HL-60/S4 (cell line): ENCODE measurements around the gene MCF2L.
"Not testable (repeated sequence)": the region's sequence is repeated elsewhere in the genome, so short reads cannot be mapped to it uniquely, and the experiment has no call there.

ENCODE experiments used
- in situ Hi-C: fragments of 300-500 bp; cut with MboI; formaldehyde crosslinking; loops from 2 replicates; pipeline ENCODE4 v1.14.3; 2022; ENCODE audit warnings: low sequenced_read_pairs

Gene MCF2L

GRCh38 chr13:113090806-113091205 is 121.8 kb downstream of the MCF2L start:
- in situ Hi-C loops, result no loop called here

DNA sequence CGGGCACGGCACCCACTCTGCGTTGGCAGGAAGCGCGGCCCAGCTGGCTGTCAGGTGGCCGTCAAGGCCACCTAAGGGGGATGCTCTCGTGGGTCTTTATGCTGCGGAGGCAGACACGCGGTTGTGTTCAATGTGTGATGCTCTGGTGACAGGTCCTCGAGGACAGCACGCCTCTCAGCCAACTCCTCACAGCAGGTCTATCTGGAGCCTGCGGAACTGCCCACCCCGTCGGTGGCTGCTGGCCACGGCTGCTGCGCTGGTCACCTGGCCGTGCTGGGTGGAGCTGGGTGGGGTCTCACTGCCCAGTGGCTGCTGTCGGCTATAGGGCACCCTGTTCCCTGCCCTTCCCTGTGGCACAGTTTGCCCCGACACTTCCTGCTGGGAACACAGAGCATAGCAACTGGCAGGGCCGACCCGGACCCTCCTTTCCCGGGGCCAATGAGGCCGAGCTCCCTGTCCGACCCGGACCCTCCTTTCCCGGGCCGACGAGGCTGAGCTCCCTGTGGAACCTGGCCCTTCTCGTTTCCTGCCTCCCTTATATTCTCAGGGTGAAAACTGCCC is 122.3 kb downstream of the MCF2L start:
- in situ Hi-C loops, result no loop called here

- in situ Hi-C loops, result no loop called here
Measured at GRCh38 chr13:113091891-113092775, 123.1 kb downstream of the MCF2L start.

- in situ Hi-C loops, result no loop called here
Measured at GRCh38 chr13:113092776-113093579, 124.0 kb downstream of the MCF2L start.

GRCh38 chr13:113093580-113094409 is 124.8 kb downstream of the MCF2L start:
- in situ Hi-C loops, result no loop called here

DNA sequence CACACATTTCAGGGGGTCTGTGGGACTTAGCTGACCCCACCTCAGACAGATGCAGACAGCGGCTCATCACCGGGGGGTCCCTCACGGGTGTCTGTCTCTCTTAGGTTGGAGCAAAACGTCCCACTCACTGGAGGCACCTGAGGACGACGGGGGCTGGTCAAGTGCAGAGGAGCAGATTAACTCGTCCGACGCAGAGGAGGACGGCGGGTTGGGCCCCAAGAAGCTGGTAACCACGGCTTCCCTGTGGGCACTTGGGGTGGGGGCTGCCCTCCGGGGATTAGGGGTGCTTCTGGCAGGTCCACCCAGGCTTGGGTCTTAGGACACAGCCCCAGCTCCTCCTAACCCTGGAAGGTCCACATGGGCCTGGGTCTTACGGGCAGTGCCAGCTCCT is 125.4 kb downstream of the MCF2L start:
- in situ Hi-C loops, result no loop called here

DNA sequence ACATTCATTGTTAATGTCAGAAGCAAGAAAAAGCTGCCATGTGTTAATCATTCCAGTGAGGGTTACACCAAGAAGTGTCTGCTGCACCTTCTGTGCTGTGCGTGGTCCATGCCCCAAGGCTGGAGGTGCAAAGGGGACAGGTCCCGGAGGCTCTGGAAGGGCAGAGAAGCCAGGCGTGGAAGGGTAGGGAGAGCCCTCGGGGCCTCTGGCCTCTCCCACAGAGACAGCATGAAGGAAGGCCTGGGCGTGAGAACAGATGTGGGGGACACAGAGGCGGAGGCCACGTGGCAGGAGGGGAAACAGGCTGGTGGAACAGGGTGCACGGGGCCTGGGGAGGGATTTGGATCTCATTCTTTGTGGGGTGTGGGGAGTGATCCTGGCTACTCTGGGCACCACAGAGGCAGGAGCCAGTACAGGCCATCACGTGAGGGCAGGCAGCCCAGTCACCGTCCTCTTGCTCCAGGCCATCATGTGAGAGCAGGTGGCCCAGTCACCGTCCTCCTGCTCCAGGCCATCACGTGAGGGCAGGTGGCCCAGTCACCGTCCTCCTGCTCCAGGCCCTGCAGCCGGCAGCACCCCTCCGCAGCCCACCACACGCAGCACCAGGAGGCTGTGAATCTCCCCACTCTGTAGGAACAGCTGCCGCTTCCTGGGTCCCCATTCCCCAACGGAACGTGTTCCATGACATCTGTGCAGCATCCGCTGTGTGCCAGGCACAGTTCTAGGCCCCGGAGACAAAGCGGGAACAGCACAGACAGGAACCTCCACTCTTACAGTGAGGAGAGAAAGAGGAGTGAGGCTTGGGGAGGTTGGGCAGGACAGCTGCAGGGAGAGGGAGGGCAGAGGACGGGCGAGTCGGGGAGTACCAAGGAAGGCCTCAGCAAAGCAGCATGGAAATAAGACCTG is 126.4 kb downstream of the MCF2L start:
- in situ Hi-C loops, result no loop called here

DNA sequence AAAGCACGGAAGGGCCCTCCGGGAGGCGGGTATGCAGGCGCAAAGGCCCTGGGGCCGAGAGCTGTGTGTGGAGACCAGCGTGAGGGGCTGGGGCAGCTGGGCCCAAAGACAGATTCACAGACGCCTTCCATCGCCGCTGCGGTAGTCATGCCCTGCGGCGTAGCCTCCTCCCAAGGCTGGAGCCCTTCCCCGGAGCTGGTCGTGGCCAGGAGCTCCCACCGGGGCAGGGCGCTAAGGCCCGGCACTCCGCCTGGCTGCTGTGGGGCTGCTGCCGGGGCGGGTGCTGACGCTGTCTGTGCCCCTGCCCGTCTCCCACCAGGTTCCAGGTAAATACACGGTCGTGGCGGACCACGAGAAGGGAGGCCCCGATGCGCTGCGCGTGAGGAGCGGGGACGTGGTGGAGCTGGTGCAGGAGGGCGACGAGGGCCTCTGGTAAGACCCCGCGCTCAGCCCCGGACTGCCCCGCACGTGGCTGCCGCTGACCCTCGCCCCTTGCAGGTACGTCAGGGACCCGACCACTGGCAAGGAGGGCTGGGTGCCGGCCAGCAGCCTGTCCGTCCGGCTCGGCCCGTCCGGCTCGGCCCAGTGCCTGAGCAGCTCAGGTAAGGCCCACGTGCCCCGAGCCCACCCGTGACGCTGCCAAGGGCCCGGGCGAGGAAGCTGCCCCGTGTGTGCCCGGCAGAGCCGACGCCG is 127.2 kb downstream of the MCF2L start:
- in situ Hi-C loops, result no loop called here

GRCh38 chr13:113096745-113097305 is 127.8 kb downstream of the MCF2L start:
- in situ Hi-C loops, result no loop called here

GRCh38 chr13:113097651-113098050 is 128.6 kb downstream of the MCF2L start:
- in situ Hi-C loops, result no loop called here

- in situ Hi-C loops, result no loop called here
Measured at GRCh38 chr13:113098162-113098732, 129.2 kb downstream of the MCF2L start.

DNA sequence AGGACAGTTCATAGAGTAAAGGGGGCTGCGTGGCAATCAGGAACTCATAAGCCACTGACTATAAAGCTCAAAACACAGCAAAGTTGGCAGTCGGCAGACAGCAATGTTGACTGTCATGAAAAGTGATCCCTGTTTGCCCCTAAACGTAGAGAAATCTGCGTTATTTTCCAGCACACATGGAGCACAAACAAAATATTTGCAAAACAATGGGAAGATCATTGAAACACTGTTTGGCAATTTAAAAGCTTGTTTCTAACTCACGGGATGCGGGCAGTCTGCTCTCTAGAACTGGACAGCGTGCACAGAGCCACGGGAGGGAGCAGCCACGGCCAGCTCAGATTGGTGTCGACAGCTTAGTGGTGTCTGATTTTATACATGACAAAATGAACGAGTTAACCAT is 130.1 kb downstream of the MCF2L start:
- in situ Hi-C loops, result no loop called here

GRCh38 chr13:113102302-113102701 is 133.3 kb downstream of the MCF2L start:
- in situ Hi-C loops, result not testable (repeated sequence)

- in situ Hi-C loops, result no loop called here
Measured at GRCh38 chr13:113102727-113103126, 133.7 kb downstream of the MCF2L start.

DNA sequence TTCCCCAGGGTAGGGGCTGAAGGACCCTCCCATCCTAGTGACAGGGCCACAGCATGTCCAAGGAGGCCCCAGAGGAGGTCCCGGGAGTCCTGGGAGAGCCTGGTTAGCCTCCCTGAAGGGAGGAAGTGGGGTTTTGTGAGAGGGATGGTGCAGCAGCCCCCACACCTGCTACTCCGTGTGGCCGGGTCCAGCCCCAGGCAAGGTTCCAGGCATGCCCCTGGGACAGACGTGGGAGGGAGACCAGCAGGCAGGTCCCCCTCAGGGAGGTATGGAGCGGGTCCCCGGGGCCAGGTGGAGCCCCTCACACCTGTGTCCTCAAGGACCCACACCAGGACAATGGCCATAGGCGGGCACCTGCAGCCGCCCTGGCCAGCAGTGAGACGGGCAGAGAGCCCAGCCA is 134.6 kb downstream of the MCF2L start:
- in situ Hi-C loops, result no loop called here

DNA sequence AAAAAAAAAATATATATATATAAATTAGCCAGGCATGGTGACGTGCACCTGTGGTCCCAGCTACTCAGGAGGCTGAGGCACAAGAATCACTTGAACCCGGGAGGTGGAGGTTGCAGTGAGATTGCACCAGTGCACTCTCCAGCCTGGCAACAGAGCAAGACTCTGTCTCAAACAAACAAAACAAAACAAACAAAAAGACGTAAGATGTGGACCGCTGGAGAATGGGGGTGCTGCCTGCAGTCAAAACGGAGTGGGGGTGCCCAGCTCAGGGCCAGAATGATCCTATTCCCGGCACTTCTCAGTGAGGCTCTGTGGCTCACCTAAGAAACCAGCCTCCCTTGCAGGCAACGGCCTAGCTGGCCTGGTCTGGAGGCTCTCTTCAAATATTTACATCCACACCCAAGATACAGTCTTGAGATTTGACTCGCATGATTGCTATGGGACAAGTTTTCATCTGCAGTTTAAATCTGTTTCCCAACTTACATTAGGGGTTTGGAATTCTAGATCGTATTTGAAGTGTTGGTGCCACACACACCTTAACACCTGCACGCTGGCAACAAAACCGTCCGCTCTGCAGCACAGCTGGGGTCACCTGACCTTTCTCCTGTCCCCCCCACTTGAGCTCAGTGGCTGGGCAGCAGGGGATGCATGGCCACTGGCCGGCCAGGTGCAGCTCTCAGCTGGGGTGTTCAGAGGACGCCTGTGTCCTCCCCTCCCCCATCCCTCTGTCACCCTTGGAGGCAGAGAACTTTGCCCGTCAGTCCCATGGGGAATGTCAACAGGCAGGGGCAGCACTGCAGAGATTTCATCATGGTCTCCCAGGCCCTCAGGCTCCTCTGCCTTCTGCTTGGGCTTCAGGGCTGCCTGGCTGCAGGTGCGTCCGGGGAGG is 136.3 kb downstream of the MCF2L start, which contains the start of gene F7:
Gene F7, plus strand, starts transcription at position 760 of the 889 bp plus-strand sequence. Its CDS starts 51 bp downstream, at position 811.
- in situ Hi-C loops, result no loop called here

DNA sequence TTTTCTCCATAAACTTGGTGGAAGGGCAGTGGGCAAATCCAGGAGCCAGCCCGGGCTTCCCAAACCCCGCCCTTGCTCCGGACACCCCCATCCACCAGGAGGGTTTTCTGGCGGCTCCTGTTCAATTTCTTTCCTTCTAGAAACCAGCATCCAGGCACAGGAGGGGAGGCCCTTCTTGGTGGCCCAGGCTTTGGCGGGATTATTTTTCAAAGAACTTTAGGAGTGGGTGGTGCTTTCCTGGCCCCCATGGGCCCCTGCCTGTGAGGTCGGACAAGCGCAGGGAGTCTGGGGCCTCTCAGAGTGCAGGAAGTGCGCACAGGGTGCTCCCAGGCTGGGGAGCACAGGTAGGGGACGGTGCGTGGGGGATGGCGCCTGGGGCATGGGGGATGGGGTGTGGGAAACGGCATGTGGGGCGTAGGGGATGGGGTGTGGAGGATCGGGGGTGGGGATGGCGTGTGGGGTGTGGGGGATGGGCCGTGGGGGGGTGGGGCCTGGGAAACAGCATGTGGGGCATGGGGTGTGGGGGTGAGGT is 137.0 kb downstream of the MCF2L start:
- in situ Hi-C loops, result no loop called here
